Peyer's patch (tissue), 4 donors: ENCODE data around the gene CACNA1B.
"Not testable (repeated sequence)": the region's sequence is repeated elsewhere in the genome, so short reads cannot be mapped to it uniquely, and the experiment has no call there.

Experiments
- POLR2A ChIP-seq, 2 donors: fragments of 450-650 bp; IDR thresholded peaks; one replicate each; pipeline ENCODE4 v1.5.1; 2017; ENCODE audit warnings: antibody characterized with exemption in 2 of 2, mild to moderate bottlenecking in 2 of 2, moderate library complexity in 2 of 2
- TF ChIP-seq, protein P1 (sequence below), 6 experiments: fragments of 450-650 bp in 4 of 6; fragments of 200-600 bp in 2 of 6; sonication (generic) in 1 of 6; IDR thresholded peaks; one replicate each; pipeline ENCODE4 v1.5.1; 2017 to 2019; ENCODE audit warnings: antibody characterized with exemption in 6 of 6, mild to moderate bottlenecking in 3 of 6, moderate library complexity in 1 of 6

- TF ChIP-seq, protein P1, sequence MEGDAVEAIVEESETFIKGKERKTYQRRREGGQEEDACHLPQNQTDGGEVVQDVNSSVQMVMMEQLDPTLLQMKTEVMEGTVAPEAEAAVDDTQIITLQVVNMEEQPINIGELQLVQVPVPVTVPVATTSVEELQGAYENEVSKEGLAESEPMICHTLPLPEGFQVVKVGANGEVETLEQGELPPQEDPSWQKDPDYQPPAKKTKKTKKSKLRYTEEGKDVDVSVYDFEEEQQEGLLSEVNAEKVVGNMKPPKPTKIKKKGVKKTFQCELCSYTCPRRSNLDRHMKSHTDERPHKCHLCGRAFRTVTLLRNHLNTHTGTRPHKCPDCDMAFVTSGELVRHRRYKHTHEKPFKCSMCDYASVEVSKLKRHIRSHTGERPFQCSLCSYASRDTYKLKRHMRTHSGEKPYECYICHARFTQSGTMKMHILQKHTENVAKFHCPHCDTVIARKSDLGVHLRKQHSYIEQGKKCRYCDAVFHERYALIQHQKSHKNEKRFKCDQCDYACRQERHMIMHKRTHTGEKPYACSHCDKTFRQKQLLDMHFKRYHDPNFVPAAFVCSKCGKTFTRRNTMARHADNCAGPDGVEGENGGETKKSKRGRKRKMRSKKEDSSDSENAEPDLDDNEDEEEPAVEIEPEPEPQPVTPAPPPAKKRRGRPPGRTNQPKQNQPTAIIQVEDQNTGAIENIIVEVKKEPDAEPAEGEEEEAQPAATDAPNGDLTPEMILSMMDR (IDR thresholded peaks at IDR 0.05): not testable (repeated sequence)
- not testable (repeated sequence) for TF ChIP-seq POLR2A (IDR thresholded peaks at IDR 0.05)
Measured at GRCh38 chr9:138155788-138156187, 278.2 kb downstream of the CACNA1B start.
